PC-9 (cell line): ENCODE measurements around the gene LETM1.

Experiments used
- CTCF ChIP-seq: fragments of 200-600 bp; sonication (generic); conservative IDR thresholded peaks from 2 replicates; pipeline ENCODE4 v1.6.1; 2017; ENCODE audit warnings: mixed run types, antibody characterized with exemption, mild to moderate bottlenecking, moderate library complexity
- EZH2 ChIP-seq: fragments of 200-600 bp; sonication (generic); IDR thresholded peaks from 2 replicates; pipeline ENCODE4 v1.8.0; 2017; ENCODE audit warnings: antibody characterized with exemption, low read depth

DNA sequence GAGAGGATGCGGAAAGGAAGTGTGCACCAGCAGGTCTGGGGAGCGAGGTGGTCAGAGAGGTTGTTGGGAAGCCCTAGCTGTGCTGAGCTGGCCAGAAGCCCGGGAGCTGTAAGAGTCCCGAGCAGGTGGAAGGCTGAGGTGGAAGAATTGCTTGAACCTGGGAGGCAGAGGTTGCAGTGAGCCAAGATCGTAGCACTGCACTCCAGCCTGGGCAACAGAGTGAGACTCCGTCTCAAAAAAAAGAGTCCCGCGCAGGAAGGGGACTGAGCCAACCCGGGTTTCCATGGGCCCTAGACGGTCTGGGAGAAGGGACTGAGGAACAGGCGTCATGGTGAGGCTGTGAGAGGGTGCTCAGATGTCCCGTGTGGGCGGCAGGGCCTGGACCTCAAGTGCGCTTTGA, 75.5 kb downstream of the LETM1 start:
- TF ChIP-seq CTCF, result no peak
- no peak for TF ChIP-seq EZH2
